Measurements from ENCODE around the gene CRY1.

- TF ChIP-seq CTCF (IDR thresholded peaks at IDR 0.05) (no peak), POLR2A (IDR thresholded peaks at IDR 0.05) (no peak)
Observed at GRCh38 chr12:107139787-107140186, 46.4 kb upstream of the CRY1 start.
